SK-N-SH (cell line): ENCODE data around the gene SYPL2.

Experiments
- CHD2 ChIP-seq: fragments of 150-350 bp; IDR thresholded peaks from 2 replicates; pipeline ENCODE4 v1.6.1; 2018; ENCODE audit warnings: low read length; ENCODE audit not compliant: partially characterized antibody
- JUND ChIP-seq: IDR thresholded peaks from 2 replicates; pipeline ENCODE4 v1.4.0; 2012
- MXI1 ChIP-seq: IDR thresholded peaks from 2 replicates; pipeline ENCODE4 v1.6.1; 2012; ENCODE audit warnings: mild to moderate bottlenecking, low read depth, low read length, improper control_type of control experiment
- RAD21 ChIP-seq: IDR thresholded peaks from 2 replicates; pipeline ENCODE4 v1.6.1; 2012; ENCODE audit warnings: mild to moderate bottlenecking, low read length
- RFX5 ChIP-seq: IDR thresholded peaks from 2 replicates; pipeline ENCODE4 v1.6.1; 2012; ENCODE audit warnings: mild to moderate bottlenecking, improper control_type of control experiment, low read length
- TAF1 ChIP-seq: IDR thresholded peaks from 2 replicates; pipeline ENCODE4 v1.6.1; 2012; ENCODE audit warnings: low read depth, mild to moderate bottlenecking, low read length, moderate library complexity, borderline replicate concordance
- TCF12 ChIP-seq: IDR thresholded peaks from 2 replicates; pipeline ENCODE4 v1.4.0; 2012
- YY1 ChIP-seq: IDR thresholded peaks from 2 replicates; pipeline ENCODE4 v1.4.0; 2012; ENCODE audit warnings: low read depth, mild to moderate bottlenecking

DNA sequence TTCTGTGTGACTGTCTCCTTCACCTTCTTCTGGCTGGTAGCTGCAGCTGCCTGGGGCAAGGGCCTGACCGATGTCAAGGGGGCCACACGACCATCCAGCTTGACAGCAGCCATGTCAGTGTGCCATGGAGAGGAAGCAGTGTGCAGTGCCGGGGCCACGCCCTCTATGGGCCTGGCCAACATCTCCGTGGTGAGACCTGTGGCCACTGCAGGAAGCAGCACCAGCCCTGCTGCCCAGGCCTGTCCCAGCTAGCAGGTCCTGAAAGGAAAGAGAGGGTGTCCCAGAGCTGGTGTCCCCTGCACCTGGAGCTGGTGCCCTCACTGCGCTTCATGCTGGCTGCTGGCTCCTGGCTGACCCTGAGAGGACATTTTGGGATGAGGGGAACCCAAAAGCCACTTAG lies 11.5 kb downstream of the SYPL2 start:
- no peak for TF ChIP-seq YY1
- TF ChIP-seq CHD2: no peak
- TF ChIP-seq MXI1: no peak
- TF ChIP-seq RFX5: no peak
- no peak for TF ChIP-seq JUND
- no peak for TF ChIP-seq RAD21
- TF ChIP-seq TCF12: no peak
- TF ChIP-seq TAF1: no peak
